ENCODE measurements around the gene ATG16L2.
A peak's percentile ranks its signal among the peaks of the same experiment; 100 is the strongest.
"Not testable (repeated sequence)": the region's sequence is repeated elsewhere in the genome, so short reads cannot be mapped to it uniquely, and the experiment has no call there.

The ATG16L2 gene

GRCh38 chr11:72840780-72841179 is 26.6 kb downstream of the ATG16L2 start:
- DNase-seq (ENCODE audit: low read depth in 2 of 2, low spot score in 1 of 2): no peak

GRCh38 chr11:72841397-72841796 is 27.2 kb downstream of the ATG16L2 start:
- no peak for DNase-seq (ENCODE audit: low read depth in 2 of 2, low spot score in 1 of 2)

- no peak for DNase-seq (ENCODE audit: low read depth in 2 of 2, low spot score in 1 of 2)
These were observed 27.9 kb downstream of the ATG16L2 start for GRCh38 chr11:72842126-72842525.

GRCh38 chr11:72842653-72843330 is 28.6 kb downstream of the ATG16L2 start:
- DNase-seq (ENCODE audit: low read depth in 2 of 2, low spot score in 1 of 2): no peak

- DNase-seq (ENCODE audit: low read depth in 2 of 2, low spot score in 1 of 2): no peak
These were observed 30.1 kb downstream of the ATG16L2 start for GRCh38 chr11:72844356-72844755.

GRCh38 chr11:72848846-72849466 is 34.7 kb downstream of the ATG16L2 start:
- DNase-seq (ENCODE audit: low read depth in 2 of 2, low spot score in 1 of 2): peak in 1 of 2 donors; percentile 10

- no peak for DNase-seq (ENCODE audit: low read depth in 2 of 2, low spot score in 1 of 2)
These were observed 36.6 kb downstream of the ATG16L2 start for GRCh38 chr11:72850832-72851231.

GRCh38 chr11:72851726-72852125 is 37.5 kb downstream of the ATG16L2 start:
- no peak for DNase-seq (ENCODE audit: low read depth in 2 of 2, low spot score in 1 of 2)

GRCh38 chr11:72856065-72856464 is 41.9 kb downstream of the ATG16L2 start:
- no peak for DNase-seq (ENCODE audit: low read depth in 2 of 2, low spot score in 1 of 2)

GRCh38 chr11:72856551-72857345 is 42.5 kb downstream of the ATG16L2 start:
- no peak for DNase-seq (ENCODE audit: low read depth in 2 of 2, low spot score in 1 of 2)

GRCh38 chr11:72858267-72858666 is 44.1 kb downstream of the ATG16L2 start:
- DNase-seq (ENCODE audit: low read depth in 2 of 2, low spot score in 1 of 2): not testable (repeated sequence)

- DNase-seq (ENCODE audit: low read depth in 2 of 2, low spot score in 1 of 2): no peak
These were observed 44.9 kb downstream of the ATG16L2 start for GRCh38 chr11:72859126-72859525.

GRCh38 chr11:72860010-72860409 is 45.8 kb downstream of the ATG16L2 start:
- DNase-seq (ENCODE audit: low read depth in 2 of 2, low spot score in 1 of 2): no peak

- DNase-seq (ENCODE audit: low read depth in 2 of 2, low spot score in 1 of 2): no peak
These were observed 46.4 kb downstream of the ATG16L2 start for GRCh38 chr11:72860592-72860991.

GRCh38 chr11:72863091-72863490 is 48.9 kb downstream of the ATG16L2 start:
- DNase-seq (ENCODE audit: low read depth in 2 of 2, low spot score in 1 of 2): no peak

- no peak for DNase-seq (ENCODE audit: low read depth in 2 of 2, low spot score in 1 of 2)
These were observed 49.7 kb downstream of the ATG16L2 start for GRCh38 chr11:72863916-72864315.

- DNase-seq (ENCODE audit: low read depth in 2 of 2, low spot score in 1 of 2): no peak
These were observed 50.8 kb downstream of the ATG16L2 start for GRCh38 chr11:72864702-72865655.

- DNase-seq (ENCODE audit: low read depth in 2 of 2, low spot score in 1 of 2): no peak
These were observed 53.8 kb downstream of the ATG16L2 start for GRCh38 chr11:72867970-72868369.

- DNase-seq (ENCODE audit: low read depth in 2 of 2, low spot score in 1 of 2): no peak
These were observed 55.6 kb downstream of the ATG16L2 start for GRCh38 chr11:72869831-72870230.

- no peak for DNase-seq (ENCODE audit: low read depth in 2 of 2, low spot score in 1 of 2)
These were observed 56.9 kb downstream of the ATG16L2 start for GRCh38 chr11:72871119-72871518.

GRCh38 chr11:72872012-72872411 is 57.8 kb downstream of the ATG16L2 start:
- no peak for DNase-seq (ENCODE audit: low read depth in 2 of 2, low spot score in 1 of 2)

Measured in stimulated activated CD8-positive, alpha-beta memory T cell treated with anti-CD3 and anti-CD28 coated beads, Interleukin-4, amount 100 ng/mL, for 4 hours (primary cell).